HG03159 (cell line): ENCODE data around the gene CCDC175.
A peak's percentile ranks its signal among the peaks of the same experiment; 100 is the strongest.

Experiments
- ATAC-seq: cut with Tn5 transposase; IDR thresholded peaks from one replicate; pipeline ENCODE4 v1.9.1; 2021; ENCODE audit warnings: mild to moderate bottlenecking, moderate library complexity; ENCODE audit not compliant: unreplicated experiment

CCDC175 gene

DNA sequence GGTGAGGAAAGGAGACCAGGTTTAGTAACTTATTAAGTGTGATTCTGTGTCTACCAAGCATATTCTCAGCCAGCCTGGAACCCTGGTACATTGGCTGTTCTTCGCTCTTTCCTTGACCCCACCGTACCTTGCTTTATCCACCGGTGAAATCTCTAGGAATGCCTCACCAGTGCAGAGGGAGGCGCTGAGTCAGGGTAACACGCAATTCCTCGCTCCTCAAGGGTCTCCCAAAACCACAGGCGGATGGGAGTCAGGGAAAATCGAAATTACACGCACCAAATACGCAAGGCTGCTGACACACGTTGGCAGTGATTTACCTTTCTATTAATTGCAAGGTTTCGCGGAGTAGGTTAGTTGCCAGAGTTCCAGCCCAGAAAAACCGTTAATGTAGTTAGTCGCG is 93.2 kb downstream of the CCDC175 start:
- ATAC-seq = no peak

DNA sequence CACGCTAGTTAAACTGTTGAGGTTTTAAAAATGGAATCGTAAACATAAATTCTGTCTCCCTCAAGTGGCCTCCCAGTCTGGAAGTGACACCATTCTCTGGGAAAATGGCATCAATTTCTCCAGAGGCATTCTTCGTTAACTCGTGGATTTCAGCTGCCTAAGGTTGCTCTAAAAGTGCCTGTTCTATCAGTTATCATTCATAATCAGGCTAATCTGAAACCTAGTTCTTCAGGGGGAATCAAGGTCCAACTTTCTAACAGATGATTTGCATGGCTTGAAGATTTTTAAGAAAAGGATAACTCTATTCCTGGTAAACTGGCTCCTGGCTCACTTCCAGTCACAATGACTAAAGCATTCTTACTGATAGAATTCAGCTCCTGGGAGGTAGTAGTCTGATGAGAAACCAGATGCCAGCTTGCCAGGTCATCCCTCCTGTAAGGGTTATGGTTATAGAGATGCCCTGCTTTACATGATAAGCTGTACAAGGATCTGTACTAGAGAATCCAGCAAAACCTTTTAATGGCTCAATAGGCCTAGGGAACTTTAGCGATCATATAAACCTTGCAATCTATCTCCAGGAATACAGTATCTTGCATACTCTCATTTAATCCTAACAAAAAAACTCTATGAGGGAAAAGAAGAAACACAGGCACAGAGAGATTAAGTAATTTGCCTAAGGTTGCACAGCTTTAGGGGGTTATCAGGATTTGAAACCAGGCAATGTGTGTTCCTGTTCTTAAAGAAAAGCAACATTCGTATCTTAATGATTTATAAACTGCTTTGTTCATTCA is 93.9 kb downstream of the CCDC175 start:
- ATAC-seq = no peak

DNA sequence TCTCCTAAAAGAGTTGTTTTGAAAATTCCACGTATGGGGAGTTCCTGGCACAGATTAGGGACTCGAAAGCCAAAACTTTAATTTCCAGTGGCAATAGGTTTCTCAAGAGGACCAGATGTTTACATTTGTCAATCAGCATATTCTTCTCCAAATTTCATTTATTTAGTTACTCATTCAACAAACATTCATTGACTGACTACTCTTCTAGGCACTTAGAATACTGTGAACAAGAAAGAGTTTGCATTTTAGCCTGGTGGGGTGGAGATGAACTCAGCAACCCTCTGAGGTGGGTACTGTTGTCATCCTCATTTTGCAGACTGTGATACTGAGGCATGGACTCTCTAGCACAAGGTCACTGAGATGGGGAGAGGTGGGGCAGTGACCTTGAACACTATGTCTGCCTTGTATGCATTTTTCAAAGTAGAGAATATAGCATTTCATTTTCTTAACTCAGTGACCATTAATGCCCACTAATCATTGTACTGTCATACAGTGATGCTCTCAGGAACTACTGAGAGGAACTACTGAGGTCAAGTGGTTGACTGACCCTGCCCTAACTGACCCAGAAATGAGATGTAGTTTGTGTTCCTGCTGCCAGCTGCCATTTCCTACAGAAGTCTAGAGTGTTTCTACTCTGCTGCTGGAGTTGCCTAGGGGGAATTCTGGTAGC is 94.6 kb downstream of the CCDC175 start:
- ATAC-seq = no peak

DNA sequence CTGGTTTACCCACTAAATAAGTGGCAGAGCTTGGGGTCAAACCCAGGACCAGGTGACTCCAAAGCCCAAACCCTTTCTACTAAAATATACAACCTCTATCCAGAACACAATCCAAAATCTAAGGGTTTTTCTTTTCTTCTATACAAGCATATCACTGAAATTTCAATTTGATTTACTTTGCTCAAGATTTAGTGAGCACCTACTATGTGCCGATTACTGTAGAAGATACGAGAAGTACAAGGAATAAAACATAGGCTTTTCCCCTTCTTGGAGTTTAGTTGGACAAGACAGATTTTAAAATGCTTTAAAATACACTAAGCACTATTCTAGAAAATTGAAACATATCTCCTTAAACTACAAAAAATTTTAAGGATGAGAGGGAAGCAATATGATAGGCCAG is 95.2 kb downstream of the CCDC175 start:
- no peak for ATAC-seq

DNA sequence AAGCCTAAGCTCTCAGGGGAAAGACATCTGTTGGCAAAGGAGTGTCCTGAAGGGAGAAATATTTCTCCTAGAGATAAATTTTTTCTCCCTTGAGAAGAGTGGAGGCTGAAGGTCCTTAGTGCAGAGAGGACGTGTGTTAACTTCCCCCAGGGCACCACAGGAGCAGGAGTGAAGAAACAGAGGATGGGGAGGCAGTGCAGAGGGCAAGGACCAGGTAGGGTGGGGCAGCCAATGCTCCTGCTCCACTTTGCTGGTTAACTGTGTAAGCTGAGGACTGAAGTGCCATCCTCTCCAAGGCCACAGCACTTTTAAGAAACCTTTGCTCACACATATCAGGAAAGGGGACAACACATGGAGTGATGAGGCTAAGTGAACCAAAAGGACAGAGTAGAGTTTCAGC is 96.4 kb downstream of the CCDC175 start:
- no peak for ATAC-seq

DNA sequence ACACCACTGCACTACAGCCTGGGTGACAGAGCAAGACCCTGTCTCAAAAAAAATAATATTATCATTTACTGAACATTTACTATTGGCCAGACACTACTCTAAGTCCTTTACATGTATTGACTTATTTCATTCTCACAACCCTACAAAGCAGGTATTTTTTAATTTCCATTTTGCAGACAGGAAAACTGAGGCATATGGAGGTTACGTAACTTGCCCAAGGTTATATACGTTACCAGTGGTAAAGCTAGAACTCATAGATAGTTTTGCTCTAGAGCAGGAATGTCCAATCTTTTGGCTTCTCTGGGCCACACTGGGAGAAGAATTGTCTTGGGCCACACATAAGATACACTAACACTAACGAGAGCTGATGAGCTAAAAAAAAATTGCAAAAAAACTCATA is 98.1 kb downstream of the CCDC175 start:
- no peak for ATAC-seq

DNA sequence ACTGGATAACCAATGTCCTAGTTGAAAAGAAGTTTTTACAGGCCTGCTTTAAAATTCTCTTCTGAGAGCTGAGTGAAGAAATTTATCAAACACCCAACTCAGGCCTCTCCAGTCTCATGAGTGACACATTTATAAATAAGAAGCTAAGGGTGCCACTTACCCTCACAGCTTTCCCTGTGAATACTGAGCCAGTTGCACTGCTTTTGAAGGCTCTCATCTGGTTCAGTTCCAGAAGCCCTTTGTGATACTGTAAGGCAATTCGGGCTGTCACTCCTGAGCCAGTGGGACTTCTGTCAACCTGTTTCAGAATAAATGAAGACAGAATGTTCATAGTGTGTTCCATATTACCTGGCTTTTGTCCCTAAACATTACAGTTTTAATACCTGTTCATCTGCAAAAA is 100.9 kb downstream of the CCDC175 start:
- ATAC-seq = no peak

DNA sequence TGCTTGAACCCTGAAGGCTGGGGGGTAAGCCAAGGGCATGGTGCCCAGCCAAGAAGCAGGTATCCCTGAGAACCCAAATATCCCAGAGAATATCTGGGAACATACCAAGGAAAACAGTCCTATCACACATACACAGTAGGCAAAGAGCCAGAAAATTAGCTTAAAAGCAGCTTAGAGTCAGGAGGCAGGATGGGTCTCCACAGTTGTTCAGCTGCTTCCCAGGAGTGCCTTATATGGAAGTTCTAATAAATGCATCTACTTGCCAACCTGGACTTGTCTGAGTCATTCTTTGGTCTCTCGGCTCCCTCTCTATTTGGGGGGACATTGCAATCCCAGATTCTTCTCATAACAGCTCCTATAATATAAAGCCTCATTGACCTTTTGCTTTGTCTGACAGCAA is 102.4 kb downstream of the CCDC175 start:
- ATAC-seq = no peak

DNA sequence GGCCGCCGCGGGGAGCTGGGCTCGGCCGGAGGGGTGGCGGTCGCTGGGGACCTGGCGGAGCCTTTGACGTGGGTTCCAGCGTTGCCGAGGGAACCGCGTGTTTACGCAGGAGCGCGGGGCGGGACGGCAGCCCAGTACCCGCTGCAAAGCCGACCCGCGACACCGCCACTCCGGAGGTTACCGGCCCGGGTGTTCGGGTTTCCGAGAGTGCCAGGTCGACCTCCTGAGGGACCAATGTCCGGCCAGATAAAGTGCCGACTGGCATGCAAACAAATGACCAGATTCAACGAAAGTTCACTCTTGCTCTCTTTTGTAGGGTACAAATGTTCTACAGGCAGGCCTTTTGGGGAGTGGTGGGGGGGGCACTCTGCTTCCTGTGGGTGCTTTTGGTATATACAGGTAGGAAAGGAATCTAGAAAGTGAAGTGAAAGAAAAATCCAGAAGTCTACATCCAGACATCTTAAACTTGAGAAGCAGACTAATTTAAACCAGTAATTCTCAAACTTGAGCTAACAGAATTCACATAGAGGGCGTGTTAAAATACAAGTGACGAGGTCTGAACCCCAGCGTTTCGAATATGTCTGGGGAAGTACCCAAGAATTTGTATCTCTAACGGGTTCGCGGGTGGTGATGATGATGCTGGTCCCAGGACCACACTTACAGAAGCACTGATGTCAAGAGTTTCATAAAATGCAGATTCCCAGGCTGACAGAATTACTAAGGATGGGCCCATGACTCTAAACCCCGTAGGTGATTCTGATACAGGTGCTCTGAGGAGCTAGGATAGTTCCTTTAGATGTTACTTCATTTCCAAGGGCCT is 111.1 kb downstream of the CCDC175 start, which contains the start of gene GPR135:
Gene GPR135, minus strand, starts transcription at position 65 of the 820 bp plus-strand sequence. CDS start 154 bp downstream, outside the sequence.
- peak; percentile 40 for ATAC-seq

DNA sequence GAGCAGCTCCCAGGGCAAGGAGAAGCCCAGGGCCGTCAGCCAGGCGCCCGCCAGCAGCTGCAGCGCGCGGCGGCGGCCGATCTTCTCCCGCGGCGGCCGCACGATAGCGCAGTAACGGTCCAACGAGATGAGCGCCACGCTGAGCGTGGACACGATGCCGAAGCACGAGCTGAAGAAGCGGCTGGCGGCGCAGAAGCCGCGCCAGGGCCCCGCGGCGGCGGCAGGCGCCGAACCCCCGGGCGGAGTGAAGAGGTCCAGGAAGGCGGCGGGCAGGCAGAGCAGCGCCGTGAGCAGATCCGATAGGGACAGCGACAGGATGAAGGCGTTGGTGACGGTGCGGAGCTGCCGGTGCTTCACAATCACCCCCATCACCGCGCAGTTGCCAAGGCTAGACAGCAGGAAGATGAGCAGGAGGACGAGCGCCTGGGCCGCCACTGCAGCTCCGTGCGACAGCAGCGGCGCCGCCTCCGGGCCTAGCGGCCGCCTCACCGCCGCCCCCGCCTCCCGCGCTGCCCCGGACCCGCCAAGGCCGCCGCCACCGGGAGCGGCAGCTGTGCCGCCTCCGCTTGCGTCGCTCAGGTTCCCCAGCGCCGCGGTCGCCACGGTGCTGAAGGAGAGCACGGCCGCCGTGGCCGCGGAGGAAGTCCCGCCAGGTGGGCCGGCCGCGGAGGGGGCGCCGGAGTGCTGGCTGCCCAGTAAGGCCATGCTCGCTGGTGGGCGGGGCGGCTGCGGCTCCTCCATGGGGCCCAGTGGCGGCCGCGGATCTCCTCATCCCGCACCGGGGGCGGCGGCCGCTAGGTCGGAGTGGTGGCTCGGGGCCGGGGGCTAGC is 111.9 kb downstream of the CCDC175 start:
- peak; percentile 63 for ATAC-seq

DNA sequence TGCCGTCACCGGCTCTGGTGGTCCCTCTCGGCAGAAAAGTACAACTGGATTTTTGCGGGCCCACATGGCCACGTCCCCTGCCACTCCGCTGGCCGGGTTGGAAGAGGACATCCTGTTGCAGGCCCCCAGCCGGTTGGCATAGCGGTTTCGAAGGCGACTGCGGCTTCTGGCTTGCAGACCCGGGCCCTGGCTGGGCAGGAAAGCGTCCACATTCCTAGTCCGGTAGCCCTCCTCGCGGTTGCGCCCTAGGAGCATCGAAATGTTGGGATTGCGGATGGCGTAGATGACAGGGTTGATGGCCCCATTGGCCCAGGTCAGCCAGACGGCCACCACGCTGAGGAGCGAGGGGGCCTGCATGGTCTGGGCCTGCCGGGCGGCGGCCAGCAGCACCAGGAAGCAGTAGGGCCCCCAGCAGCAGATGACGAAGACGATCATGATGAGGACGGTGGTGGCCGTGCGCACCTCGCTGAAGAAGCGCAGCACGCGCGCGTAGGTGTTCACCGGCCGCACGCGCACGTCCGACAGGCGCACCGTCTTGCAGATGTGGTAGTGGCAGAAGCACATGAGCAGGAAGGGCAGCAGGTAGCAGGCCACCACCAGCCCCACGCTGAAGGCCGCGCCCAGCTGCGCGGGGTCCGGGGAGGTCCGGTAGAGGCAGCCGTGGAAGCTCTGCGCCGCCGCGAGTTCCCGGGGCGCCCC is 112.7 kb downstream of the CCDC175 start:
- ATAC-seq = peak; percentile 18

DNA sequence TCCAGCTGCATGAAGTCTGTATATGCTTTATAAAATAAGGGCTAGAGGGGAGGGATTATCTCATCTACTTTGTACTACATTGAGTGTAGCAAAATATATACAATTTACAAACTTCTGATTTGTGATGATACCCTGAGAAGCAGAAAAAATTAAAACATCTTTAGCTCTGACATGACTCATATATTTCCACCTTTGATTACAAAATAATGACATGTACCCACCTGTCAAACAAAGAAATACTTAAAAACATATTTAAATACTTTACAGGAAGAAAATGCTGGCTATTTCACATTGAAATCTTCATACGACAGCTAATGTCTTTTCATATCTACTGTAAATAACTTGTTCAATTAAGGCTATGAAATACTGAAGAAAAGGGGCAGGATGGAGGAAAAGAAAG is 114.7 kb downstream of the CCDC175 start:
- no peak for ATAC-seq

DNA sequence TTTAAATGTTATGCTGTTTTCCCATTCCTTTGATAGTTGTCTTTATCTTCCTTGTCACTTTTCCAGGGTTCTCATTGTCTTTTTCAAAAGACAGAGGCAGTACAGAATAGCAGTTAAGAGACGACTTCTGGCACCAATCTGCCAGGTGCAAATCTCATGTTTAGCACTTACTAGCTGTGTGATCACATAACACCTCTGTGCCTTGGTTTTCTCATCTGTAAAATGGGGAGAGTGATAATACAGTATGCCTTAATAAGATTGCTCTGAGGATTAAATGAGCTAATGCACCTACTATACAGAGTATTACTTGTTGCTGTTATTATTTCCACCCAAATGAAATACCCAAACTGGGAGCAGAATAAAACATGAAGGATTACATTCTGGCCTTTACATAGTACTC is 116.2 kb downstream of the CCDC175 start:
- ATAC-seq = no peak

DNA sequence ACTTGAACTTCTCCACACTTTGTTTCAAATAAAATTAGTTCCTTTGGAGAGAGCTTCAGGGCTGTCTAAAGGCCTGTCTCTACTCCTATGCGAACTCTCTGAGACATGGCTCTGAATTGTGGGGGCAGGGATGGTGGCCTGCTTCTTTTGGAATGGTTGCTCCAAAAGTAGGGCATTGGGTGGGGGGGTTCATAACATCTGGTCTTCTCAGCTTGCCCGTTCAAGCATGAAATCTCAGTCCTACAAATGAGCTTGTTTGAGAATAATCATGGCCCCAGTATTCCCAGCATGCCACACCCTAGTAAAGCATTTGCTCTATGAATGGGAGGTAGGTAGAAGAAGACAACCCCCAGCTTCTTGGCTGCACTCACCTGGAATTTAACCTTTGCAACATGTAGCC is 118.1 kb downstream of the CCDC175 start:
- no peak for ATAC-seq

DNA sequence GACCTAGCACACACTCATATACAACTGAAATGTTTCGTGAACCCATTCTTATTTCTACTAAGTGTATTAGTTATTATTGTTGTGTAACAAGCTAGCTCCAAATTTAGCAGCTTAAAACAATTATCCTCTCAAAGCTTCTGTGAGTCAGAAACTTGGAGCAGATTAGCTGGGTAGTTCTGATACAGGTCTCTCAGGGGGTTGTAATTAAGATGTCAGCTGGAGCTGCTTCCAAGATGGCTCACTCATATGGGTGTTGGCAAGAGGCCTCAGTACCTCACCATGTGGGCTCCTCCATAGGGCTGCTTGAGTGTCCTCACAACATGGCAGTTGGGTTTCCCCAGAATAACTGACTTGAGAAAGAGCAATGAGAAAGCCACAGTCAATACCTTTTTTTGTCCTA is 121.2 kb downstream of the CCDC175 start:
- no peak for ATAC-seq
